ENCODE results near the gene BFSP2.
A peak's percentile ranks its signal among the peaks of the same experiment; 100 is the strongest.
"Not testable (repeated sequence)": the region's sequence is repeated elsewhere in the genome, so short reads cannot be mapped to it uniquely, and the experiment has no call there.

BFSP2 gene

GRCh38 chr3:133482474-133482873, 82.6 kb downstream of the BFSP2 start:
- DNase-seq, result not testable (repeated sequence)

GRCh38 chr3:133486658-133487057, 86.8 kb downstream of the BFSP2 start:
- no peak for DNase-seq

DNA sequence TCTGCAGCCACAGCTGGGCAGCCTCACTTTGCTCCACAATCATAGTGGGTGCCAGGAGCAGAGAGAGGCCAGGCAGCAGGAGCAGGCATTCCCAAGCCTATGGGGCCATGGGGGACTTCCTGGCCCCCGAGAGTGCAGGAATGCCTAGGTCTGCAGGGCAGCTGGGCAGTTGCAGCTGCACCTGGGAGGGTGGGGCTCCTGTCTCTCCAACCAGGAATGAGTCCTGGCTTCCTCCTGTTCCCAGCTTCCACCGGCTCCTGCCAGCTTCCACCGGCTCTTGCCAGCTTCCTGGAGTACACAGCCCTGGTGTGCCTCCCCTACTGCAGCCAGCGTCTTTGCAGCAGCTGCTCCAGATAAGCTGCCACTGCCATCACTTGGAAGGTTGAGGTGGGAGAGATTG, 87.3 kb downstream of the BFSP2 start:
- DNase-seq, result no peak

DNA sequence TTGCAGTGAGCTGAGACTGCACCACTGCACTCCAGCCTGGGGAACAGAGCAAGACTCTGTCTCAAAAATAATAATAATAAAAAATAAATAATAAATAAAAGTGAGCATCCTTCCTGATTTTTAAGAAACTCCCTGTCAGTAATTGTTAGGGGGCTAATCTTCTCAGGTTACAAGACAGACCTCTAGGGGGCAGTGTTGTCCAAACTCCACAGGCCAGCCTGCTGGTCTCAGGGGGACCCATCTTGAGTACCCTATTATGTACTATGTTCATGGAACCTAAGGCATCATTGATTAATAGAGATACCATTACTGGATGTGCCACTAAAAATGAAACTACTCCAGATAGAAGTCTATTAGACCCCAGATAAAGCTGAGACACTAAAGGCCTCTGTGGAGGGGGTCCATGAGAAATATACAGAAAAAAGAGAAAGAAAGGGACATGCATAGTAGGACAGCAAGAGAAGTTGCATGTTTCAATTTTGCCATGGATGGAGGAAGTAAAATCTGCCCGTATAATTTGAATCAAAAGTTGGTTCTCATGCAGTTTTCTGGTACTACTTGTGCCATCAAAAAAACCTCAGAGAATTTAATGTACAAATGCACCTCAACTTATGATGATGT, 88.2 kb downstream of the BFSP2 start:
- DNase-seq, result peak in 3 of 5 donors; percentile 32 to 62 (median 38)

- no peak for DNase-seq
Measured at GRCh38 chr3:133488785-133489367, 89.0 kb downstream of the BFSP2 start.

GRCh38 chr3:133489466-133490085, 89.7 kb downstream of the BFSP2 start:
- DNase-seq, result no peak

DNA sequence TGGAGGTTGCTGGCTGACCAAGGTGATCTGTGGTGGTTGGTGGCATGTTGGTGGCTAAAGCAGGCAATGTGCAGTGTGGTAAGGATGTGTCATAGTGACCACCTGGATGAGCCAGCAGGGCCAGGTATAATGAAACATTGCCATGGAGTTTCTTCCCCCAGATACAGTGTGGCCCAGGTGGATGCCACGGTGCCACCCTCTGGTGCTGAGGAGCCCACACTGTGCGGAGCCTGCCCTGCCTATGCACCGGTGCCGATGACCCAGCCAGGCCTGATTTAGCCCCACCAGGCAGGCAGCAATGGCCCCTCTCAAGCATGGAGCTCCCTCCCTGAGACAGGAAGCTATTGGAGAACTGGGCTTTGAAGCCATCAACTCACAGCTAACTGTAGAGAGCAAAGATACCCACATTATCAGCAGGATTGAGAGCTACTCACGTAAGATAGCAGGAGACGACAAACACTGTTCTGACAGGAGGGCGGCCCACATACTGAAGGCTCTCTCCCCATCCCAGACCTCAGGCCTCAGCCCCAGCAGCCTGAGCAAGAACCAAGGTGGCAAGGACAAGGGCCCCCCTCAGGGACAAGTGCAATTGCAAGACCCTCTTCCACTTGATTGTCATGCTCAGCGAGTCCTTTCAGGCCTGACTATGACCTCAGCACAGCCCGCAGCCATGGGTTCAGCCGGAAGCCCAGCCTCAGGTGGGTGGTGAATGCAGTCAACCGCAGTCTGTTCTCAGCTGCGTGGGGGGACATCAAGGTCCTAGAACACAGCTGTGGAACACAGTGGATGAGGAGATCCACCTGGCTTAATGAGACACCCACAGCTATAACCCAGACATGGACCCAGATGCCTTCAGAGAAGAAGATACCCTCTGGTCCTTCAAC, 90.9 kb downstream of the BFSP2 start:
- DNase-seq, result peak in 3 of 5 donors; percentile 11 to 51 (median 19)

GRCh38 chr3:133491481-133492059, 91.7 kb downstream of the BFSP2 start:
- no peak for DNase-seq

GRCh38 chr3:133492159-133492741, 92.4 kb downstream of the BFSP2 start:
- DNase-seq, result no peak

DNA sequence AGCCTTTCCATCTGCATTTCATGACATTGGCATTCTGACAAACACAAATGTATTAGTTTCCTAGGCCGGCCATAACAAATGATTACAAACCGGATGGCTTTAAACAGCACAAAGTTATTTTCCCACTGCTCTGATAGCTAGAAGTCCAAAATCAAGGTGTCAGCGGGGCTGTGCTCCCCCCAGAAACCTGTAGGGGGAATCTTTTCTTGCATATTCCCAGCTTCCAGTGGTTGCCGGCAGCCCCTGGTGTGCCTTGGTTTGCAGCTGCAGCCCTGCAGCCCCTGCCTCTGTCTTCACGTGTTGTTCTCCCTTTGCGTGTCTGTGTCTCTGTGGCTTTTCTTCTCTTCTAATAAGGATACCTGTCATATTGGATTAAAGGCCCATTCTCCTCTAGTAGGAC, 94.6 kb downstream of the BFSP2 start:
- no peak for DNase-seq

DNA sequence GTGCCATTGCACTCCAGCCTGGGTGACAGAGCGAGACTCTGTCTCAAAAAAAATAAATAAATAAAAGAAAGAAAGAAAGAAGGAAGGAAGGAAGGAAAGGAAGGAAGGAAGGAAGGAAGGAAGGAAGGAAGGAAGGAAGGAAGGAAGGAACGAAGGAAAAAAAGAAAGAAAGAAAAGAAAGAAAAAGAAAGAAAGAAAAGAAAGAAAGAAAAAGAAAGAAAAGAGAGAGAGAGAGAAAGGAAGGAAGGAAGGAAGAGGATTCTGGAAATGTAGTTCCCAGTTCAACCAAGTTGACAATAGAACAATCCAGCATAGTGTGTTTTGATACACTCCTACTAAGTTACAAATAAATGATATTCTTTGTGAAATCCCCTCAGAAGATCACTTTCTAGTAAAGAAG, 102.7 kb downstream of the BFSP2 start:
- not testable (repeated sequence) for DNase-seq

DNA sequence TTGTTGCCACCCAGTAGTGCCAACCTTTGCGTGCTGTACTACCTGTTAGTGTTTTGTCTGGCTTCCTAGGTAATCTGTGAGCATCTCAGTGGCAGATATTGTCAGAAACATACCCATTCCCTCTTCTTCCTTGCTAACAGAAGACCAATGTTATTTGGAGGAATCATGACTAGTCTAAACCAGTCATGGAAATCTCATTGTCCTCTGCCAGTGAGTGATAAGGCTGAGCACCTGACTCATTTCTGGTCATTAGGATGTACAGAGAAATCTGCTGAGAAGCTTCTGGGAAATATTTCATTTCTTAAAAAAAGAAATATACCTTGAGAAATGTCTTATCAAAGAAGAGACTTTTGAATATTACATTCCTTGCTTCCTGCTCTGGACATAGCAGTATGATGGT, 103.6 kb downstream of the BFSP2 start:
- no peak for DNase-seq

DNA sequence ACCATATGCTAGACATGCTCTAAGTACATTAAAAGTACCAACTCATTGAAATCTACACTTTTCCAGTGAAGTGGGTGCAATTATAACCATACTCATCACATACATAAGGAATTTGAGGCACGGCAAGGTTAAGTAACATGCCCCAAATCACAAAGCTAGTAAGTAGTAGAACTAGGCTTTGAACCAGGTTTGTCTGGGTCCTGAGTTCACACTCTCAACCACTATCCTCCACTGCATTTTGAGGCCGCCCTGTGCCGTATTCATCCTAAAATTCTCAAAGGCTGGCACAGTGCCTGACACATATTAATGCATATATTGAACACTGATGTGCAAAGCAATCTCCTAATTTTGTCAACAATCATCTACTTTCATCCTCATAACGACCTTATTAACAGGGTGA, 104.9 kb downstream of the BFSP2 start:
- no peak for DNase-seq

GRCh38 chr3:133505813-133506212, 106.0 kb downstream of the BFSP2 start:
- DNase-seq, result no peak

- peak in 2 of 5 donors; percentile 13 to 85 for DNase-seq
Measured at GRCh38 chr3:133506215-133506901, 106.5 kb downstream of the BFSP2 start.

- no peak for DNase-seq
Measured at GRCh38 chr3:133509488-133509887, 109.6 kb downstream of the BFSP2 start.

GRCh38 chr3:133512416-133513089, 112.7 kb downstream of the BFSP2 start:
- DNase-seq, result no peak

GRCh38 chr3:133514418-133514817, 114.6 kb downstream of the BFSP2 start:
- no peak for DNase-seq

DNA sequence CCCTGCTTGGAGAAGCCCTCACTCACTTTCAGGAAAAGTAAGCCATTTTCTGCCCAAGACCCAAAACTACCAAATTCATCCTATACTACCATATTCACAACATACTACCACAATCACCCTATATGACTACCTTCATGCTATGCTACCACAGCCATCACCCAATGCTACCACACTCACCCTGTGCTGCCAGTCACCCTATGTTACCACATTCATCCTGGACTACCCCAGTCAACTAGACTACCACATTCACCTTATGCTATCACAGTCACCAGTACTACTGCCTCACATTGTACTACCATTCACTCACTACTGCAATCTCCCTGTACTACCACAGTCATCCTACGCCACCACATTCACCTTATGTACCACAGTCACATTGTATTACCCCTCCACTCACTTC, 115.3 kb downstream of the BFSP2 start:
- DNase-seq, result no peak

DNA sequence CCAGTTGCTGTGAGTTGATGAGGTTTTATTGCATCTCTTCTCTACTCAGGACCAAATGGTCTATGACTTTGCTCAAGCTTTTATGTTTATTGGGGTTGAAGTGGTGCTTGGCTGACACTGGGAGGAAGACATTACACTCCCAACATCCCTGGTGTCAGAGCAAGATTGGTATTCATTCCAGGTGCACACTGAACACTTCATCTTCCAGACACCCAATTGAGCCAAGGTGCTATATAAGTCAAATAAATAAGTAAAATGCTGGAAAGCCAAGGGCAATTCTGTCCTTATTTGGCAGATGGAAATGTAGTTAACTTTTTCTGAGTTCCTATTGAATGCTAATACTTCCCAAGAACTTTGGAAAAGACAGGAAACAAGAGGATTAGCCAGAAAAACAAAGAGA, 120.4 kb downstream of the BFSP2 start:
- DNase-seq, result no peak

- not testable (repeated sequence) for DNase-seq
Measured at GRCh38 chr3:133520938-133521337, 121.1 kb downstream of the BFSP2 start.

All from T-helper 1 cell (primary cell).